Measurements from ENCODE around the gene TPTE2. TPM values are rescaled to one million over a fixed set of nuclear protein-coding genes. Genes with fewer than 3 reads are reported as not detected.

The TPTE2 gene
- total and polyA plus RNA-seq, 2 experiments from 2014 or later, result not detected

GRCh38 chr13:19592657-19593180, 31.4 kb upstream of the TPTE2 start:
- no peak overlapping the region for H3K27ac Mint-ChIP-seq
- no peaks in the 10 kb centered on the region for H3K4me1 Mint-ChIP-seq
- TF ChIP-seq CREB1 (CRISPR knock-in tag; IDR thresholded peaks at IDR 0.05; ENCODE audit: low read depth) (no peak), EZH2phosphoT487 (IDR thresholded peaks at IDR 0.05; ENCODE audit: unreplicated experiment) (no peak), ETS1 (IDR thresholded peaks at IDR 0.05) (no peak), ZNF331 (CRISPR knock-in tag; IDR thresholded peaks at IDR 0.05; ENCODE audit: low read depth) (no peak), NANOG (IDR thresholded peaks at IDR 0.05; ENCODE audit: borderline replicate concordance) (no peak), CTCF (conservative IDR thresholded peaks at IDR 0.05; ENCODE audit: low read depth in 2 of 2) (no peak), REST (IDR thresholded peaks at IDR 0.05; ENCODE audit: unreplicated experiment) (no peak)
- peaks cover 4% of the 10 kb centered on the region; the same call in 1 of the 3 replicates for H3K36me3 Mint-ChIP-seq (ENCODE audit: low read depth)
- H4K20me1 ChIP-seq (replicated peaks; ENCODE audit: insufficient read depth), result no peaks in the 10 kb centered on the region
- no peak overlapping the region for H2AFZ ChIP-seq
- H3F3A ChIP-seq (replicated peaks; ENCODE audit: low read depth), result no peaks in the 10 kb centered on the region
- no peak overlapping the region for H3K4me3 ChIP-seq
- ATAC-seq (no peak), DNase-seq (ENCODE audit: low spot score) (no peak)
- H3K4me3 Mint-ChIP-seq, result no peak overlapping the region
- no peaks in the 10 kb centered on the region for H3K27me3 ChIP-seq (ENCODE audit: insufficient read depth)
- no peak overlapping the region for H3K27ac ChIP-seq (ENCODE audit: low read depth)
- H3K36me3 ChIP-seq (ENCODE audit: insufficient read depth), result no peaks in the 10 kb centered on the region
- peaks cover 12% of the 10 kb centered on the region for H3K27me3 Mint-ChIP-seq (ENCODE audit: insufficient read depth, low read depth, poor library complexity)
- no peaks in the 10 kb centered on the region for H3K4me1 ChIP-seq (ENCODE audit: insufficient read depth)
- H3K9me3 Mint-ChIP-seq, result peaks cover 83% of the 10 kb centered on the region
- no peaks in the 10 kb centered on the region for H3K79me2 ChIP-seq (replicated peaks; ENCODE audit: insufficient read depth)
- H3K4me2 ChIP-seq, result no peak overlapping the region
- H3K9me2 ChIP-seq (ENCODE audit: insufficient read depth), result no peaks in the 10 kb centered on the region

GRCh38 chr13:19591864-19592263, 30.5 kb upstream of the TPTE2 start:
- Mint-ChIP-seq H3K4me3 (no peak overlapping the region), H3K27me3 (ENCODE audit: insufficient read depth, low read depth, poor library complexity) (peaks cover 12% of the 10 kb centered on the region), H3K36me3 (ENCODE audit: low read depth) (peaks cover 4% of the 10 kb centered on the region; the same call in 1 of the 3 replicates), H3K27ac (no peak overlapping the region), H3K4me1 (no peaks in the 10 kb centered on the region), H3K9me3 (peaks cover 81% of the 10 kb centered on the region)
- H3K27me3 ChIP-seq (ENCODE audit: insufficient read depth), result no peaks in the 10 kb centered on the region
- no peak overlapping the region for H3K27ac ChIP-seq (ENCODE audit: low read depth)
- no peaks in the 10 kb centered on the region for H3F3A ChIP-seq (replicated peaks; ENCODE audit: low read depth)
- no peaks in the 10 kb centered on the region for H3K36me3 ChIP-seq (ENCODE audit: insufficient read depth)
- no peaks in the 10 kb centered on the region; the same call in 1 of the 2 replicates for H3K4me1 ChIP-seq (ENCODE audit: insufficient read depth)
- H3K4me3 ChIP-seq, result no peak overlapping the region
- no peak overlapping the region for H3K4me2 ChIP-seq
- ATAC-seq (no peak), DNase-seq (ENCODE audit: low spot score) (no peak)
- H3K79me2 ChIP-seq (replicated peaks; ENCODE audit: insufficient read depth), result no peaks in the 10 kb centered on the region
- no peaks in the 10 kb centered on the region for H4K20me1 ChIP-seq (replicated peaks; ENCODE audit: insufficient read depth)
- no peaks in the 10 kb centered on the region for H3K9me2 ChIP-seq (ENCODE audit: insufficient read depth)
- H2AFZ ChIP-seq, result no peak overlapping the region
- no peak for TF ChIP-seq EZH2phosphoT487 (IDR thresholded peaks at IDR 0.05; ENCODE audit: unreplicated experiment)
- TF ChIP-seq ZNF331 (CRISPR knock-in tag; IDR thresholded peaks at IDR 0.05; ENCODE audit: low read depth), result no peak
- no peak for TF ChIP-seq EZH2 (IDR thresholded peaks at IDR 0.05; ENCODE audit: low read depth, unreplicated experiment)
- TF ChIP-seq REST (IDR thresholded peaks at IDR 0.05; ENCODE audit: unreplicated experiment), result no peak
